ENCODE results near the gene RGS6. TPM values are rescaled to one million over a fixed set of nuclear protein-coding genes. Genes with fewer than 3 reads are reported as not detected.

RGS6 gene
- total RNA-seq, 2 experiments from 2014 or later = not detected

- BruUV-seq (replicated peaks) = no TSS peak
- intact Hi-C loops (cut with micrococcal nuclease; ENCODE audit: unreplicated experiment) = no loop called here
- H3K4me3 ChIP-seq (ENCODE audit: low read depth, low read length, poor library complexity, severe bottlenecking) = no peak overlapping the region
- no peaks in the 10 kb centered on the region for H3K9me3 ChIP-seq (ENCODE audit: low read length)
- H3K27ac ChIP-seq (ENCODE audit: low read depth, low read length, poor library complexity, severe bottlenecking) = no peak overlapping the region
- POLR2A ChIA-PET = no interaction called here
- H4K20me1 ChIP-seq (ENCODE audit: insufficient read depth, low read length) = no peaks in the 10 kb centered on the region
- H3K36me3 ChIP-seq (ENCODE audit: insufficient read depth, low read length) = no peaks in the 10 kb centered on the region
- no peak overlapping the region for H2AFZ ChIP-seq (ENCODE audit: low read length)
- CTCF ChIA-PET (ENCODE audit: unreplicated experiment) = no interaction called here
- no peak for DNase-seq (ENCODE audit: low spot score)
- H3K79me2 ChIP-seq (ENCODE audit: insufficient read depth, low read depth, low read length) = no peaks in the 10 kb centered on the region
- H3K4me2 ChIP-seq (ENCODE audit: low read length) = no peak overlapping the region
- TF ChIP-seq CTCF (conservative IDR thresholded peaks at IDR 0.05; ENCODE audit: low read length) (no peak), EZH2phosphoT487 (IDR thresholded peaks at IDR 0.05; ENCODE audit: borderline replicate concordance, low read depth, low read length) (no peak)
- no peaks in the 10 kb centered on the region for H3K4me1 ChIP-seq (ENCODE audit: insufficient read depth, low read length, poor library complexity, severe bottlenecking)
- H3K9me2 ChIP-seq (ENCODE audit: insufficient read depth, low read length) = no peaks in the 10 kb centered on the region
Measured at GRCh38 chr14:72576258-72576657, 644.0 kb downstream of the RGS6 start.

- CTCF ChIA-PET (ENCODE audit: unreplicated experiment) = no interaction called here
Measured at GRCh38 chr14:72577521-72577920, 645.3 kb downstream of the RGS6 start.

GRCh38 chr14:72578514-72578913 is 646.3 kb downstream of the RGS6 start:
- H3K9me3 ChIP-seq (ENCODE audit: low read length) = no peaks in the 10 kb centered on the region
- no peak for DNase-seq (ENCODE audit: low spot score)
- no peak overlapping the region for H3K4me3 ChIP-seq (ENCODE audit: low read depth, low read length, poor library complexity, severe bottlenecking)
- TF ChIP-seq EZH2phosphoT487 (IDR thresholded peaks at IDR 0.05; ENCODE audit: borderline replicate concordance, low read depth, low read length) = no peak
- TF ChIP-seq CTCF (conservative IDR thresholded peaks at IDR 0.05; ENCODE audit: low read length) = no peak
- H3K9me2 ChIP-seq (ENCODE audit: insufficient read depth, low read length) = no peaks in the 10 kb centered on the region
- BruUV-seq (replicated peaks) = no TSS peak
- H3K4me1 ChIP-seq (ENCODE audit: insufficient read depth, low read length, poor library complexity, severe bottlenecking) = no peaks in the 10 kb centered on the region
- POLR2A ChIA-PET = no interaction called here
- intact Hi-C loops (cut with micrococcal nuclease; ENCODE audit: unreplicated experiment) = no loop called here
- CTCF ChIA-PET (ENCODE audit: unreplicated experiment) = no interaction called here
- H3K79me2 ChIP-seq (ENCODE audit: insufficient read depth, low read depth, low read length) = no peaks in the 10 kb centered on the region
- no peak overlapping the region for H2AFZ ChIP-seq (ENCODE audit: low read length)
- H4K20me1 ChIP-seq (ENCODE audit: insufficient read depth, low read length) = no peaks in the 10 kb centered on the region
- no peak overlapping the region for H3K27ac ChIP-seq (ENCODE audit: low read depth, low read length, poor library complexity, severe bottlenecking)
- H3K4me2 ChIP-seq (ENCODE audit: low read length) = no peak overlapping the region
- no peaks in the 10 kb centered on the region for H3K36me3 ChIP-seq (ENCODE audit: insufficient read depth, low read length)

More at GRCh38 chr14:72577521-72577920, 645.3 kb downstream of the RGS6 start:
- POLR2A ChIA-PET = interaction anchor here (0.5 kb wide), 1 partner anchor 76 kb away, joined by 3 read pairs; no protein-coding TSS in a partner anchor
- TF ChIP-seq CTCF (conservative IDR thresholded peaks at IDR 0.05; ENCODE audit: low read length) (no peak), EZH2phosphoT487 (IDR thresholded peaks at IDR 0.05; ENCODE audit: borderline replicate concordance, low read depth, low read length) (no peak)
- Histone ChIP-seq H2AFZ (ENCODE audit: low read length) (no peak overlapping the region), H3K27ac (ENCODE audit: low read depth, low read length, poor library complexity, severe bottlenecking) (no peak overlapping the region), H3K9me3 (ENCODE audit: low read length) (no peaks in the 10 kb centered on the region), H3K4me2 (ENCODE audit: low read length) (no peak overlapping the region), H3K4me3 (ENCODE audit: low read depth, low read length, poor library complexity, severe bottlenecking) (no peak overlapping the region), H3K4me1 (ENCODE audit: insufficient read depth, low read length, poor library complexity, severe bottlenecking) (no peaks in the 10 kb centered on the region), H4K20me1 (ENCODE audit: insufficient read depth, low read length) (no peaks in the 10 kb centered on the region), H3K36me3 (ENCODE audit: insufficient read depth, low read length) (no peaks in the 10 kb centered on the region), H3K9me2 (ENCODE audit: insufficient read depth, low read length) (no peaks in the 10 kb centered on the region), H3K79me2 (ENCODE audit: insufficient read depth, low read depth, low read length) (no peaks in the 10 kb centered on the region)
- DNase-seq (ENCODE audit: low spot score) = no peak
- no TSS peak for BruUV-seq (replicated peaks)
- intact Hi-C loops (cut with micrococcal nuclease; ENCODE audit: unreplicated experiment) = no loop called here

All from OCI-LY7 (cell line).